ENCODE results near the gene CRAT.
"Not testable (repeated sequence)": the region's sequence is repeated elsewhere in the genome, so short reads cannot be mapped to it uniquely, and the experiment has no call there.

CRAT gene

GRCh38 chr9:129138476-129139232 lies 28.1 kb upstream of the CRAT start:
- peak in 5 of 58 donors; percentile 35 to 68 (median 53) for DNase-seq

- DNase-seq, result no peak
Observed at GRCh38 chr9:129138144-129138462, 27.5 kb upstream of the CRAT start.

- DNase-seq, result no peak
Observed at GRCh38 chr9:129137292-129138143, 26.9 kb upstream of the CRAT start.

- no peak for DNase-seq
Observed at GRCh38 chr9:129136446-129137035, 25.9 kb upstream of the CRAT start.

- DNase-seq, result no peak
Observed at GRCh38 chr9:129135476-129135875, 24.9 kb upstream of the CRAT start.

- no peak for DNase-seq
Observed at GRCh38 chr9:129133082-129133481, 22.5 kb upstream of the CRAT start.

- DNase-seq, result peak in 55 of 58 donors; percentile 14 to 83 (median 53)
Observed at GRCh38 chr9:129131300-129132145, 20.9 kb upstream of the CRAT start.

GRCh38 chr9:129130791-129131190 lies 20.2 kb upstream of the CRAT start:
- no peak for DNase-seq

GRCh38 chr9:129130271-129130670 lies 19.7 kb upstream of the CRAT start:
- DNase-seq, result not testable (repeated sequence)

GRCh38 chr9:129128689-129129088 lies 18.1 kb upstream of the CRAT start:
- DNase-seq, result no peak

- peak in 14 of 58 donors; percentile 11 to 54 (median 25) for DNase-seq
Observed at GRCh38 chr9:129126749-129127618, 16.4 kb upstream of the CRAT start.

GRCh38 chr9:129125478-129125877 lies 14.9 kb upstream of the CRAT start:
- DNase-seq, result no peak

- DNase-seq, result no peak
Observed at GRCh38 chr9:129124506-129125069, 14.0 kb upstream of the CRAT start.

- not testable (repeated sequence) for DNase-seq
Observed at GRCh38 chr9:129122976-129123375, 12.4 kb upstream of the CRAT start.

- no peak for DNase-seq
Observed at GRCh38 chr9:129122133-129122532, 11.5 kb upstream of the CRAT start.

- DNase-seq, result peak in 35 of 58 donors; percentile 12 to 80 (median 40)
Observed at GRCh38 chr9:129121483-129121882, 10.9 kb upstream of the CRAT start.

GRCh38 chr9:129118799-129119198 lies 8.2 kb upstream of the CRAT start:
- no peak for DNase-seq

- no peak for DNase-seq
Observed at GRCh38 chr9:129113645-129114304, 3.2 kb upstream of the CRAT start.

GRCh38 chr9:129112526-129112925 lies 1.9 kb upstream of the CRAT start:
- not testable (repeated sequence) for DNase-seq
